ENCODE measurements around the gene GRAMD2B. TPM values are rescaled to one million over a fixed set of nuclear protein-coding genes. Genes with fewer than 3 reads are reported as not detected.
"Not testable (repeated sequence)": the region's sequence is repeated elsewhere in the genome, so short reads cannot be mapped to it uniquely, and the experiment has no call there.

The GRAMD2B gene
- total RNA-seq, 1 donor: 89.8 TPM

GRCh38 chr5:126516133-126516532 is 92.9 kb downstream of the GRAMD2B start:
- Histone ChIP-seq H3K4me2 (ENCODE audit: insufficient read depth, low read length) (no peak overlapping the region), H3K9me3 (ENCODE audit: low read depth, low read length) (no peaks in the 10 kb centered on the region), H2AFZ (ENCODE audit: low read length) (no peak overlapping the region), H3K4me3 (ENCODE audit: insufficient read depth, low read length) (no peak overlapping the region), H4K20me1 (ENCODE audit: insufficient read depth, low read length) (no peaks in the 10 kb centered on the region), H3K27ac (ENCODE audit: low read depth, low read length) (no peak overlapping the region), H3K79me2 (ENCODE audit: insufficient read depth, low read length) (no peaks in the 10 kb centered on the region), H3K4me1 (ENCODE audit: insufficient read depth, low read length) (peaks cover 31% of the 10 kb centered on the region), H3K27me3 (ENCODE audit: insufficient read depth, low read length) (no peaks in the 10 kb centered on the region), H3K36me3 (ENCODE audit: insufficient read depth, low read length) (no peaks in the 10 kb centered on the region)
- TF ChIP-seq, protein P1, sequence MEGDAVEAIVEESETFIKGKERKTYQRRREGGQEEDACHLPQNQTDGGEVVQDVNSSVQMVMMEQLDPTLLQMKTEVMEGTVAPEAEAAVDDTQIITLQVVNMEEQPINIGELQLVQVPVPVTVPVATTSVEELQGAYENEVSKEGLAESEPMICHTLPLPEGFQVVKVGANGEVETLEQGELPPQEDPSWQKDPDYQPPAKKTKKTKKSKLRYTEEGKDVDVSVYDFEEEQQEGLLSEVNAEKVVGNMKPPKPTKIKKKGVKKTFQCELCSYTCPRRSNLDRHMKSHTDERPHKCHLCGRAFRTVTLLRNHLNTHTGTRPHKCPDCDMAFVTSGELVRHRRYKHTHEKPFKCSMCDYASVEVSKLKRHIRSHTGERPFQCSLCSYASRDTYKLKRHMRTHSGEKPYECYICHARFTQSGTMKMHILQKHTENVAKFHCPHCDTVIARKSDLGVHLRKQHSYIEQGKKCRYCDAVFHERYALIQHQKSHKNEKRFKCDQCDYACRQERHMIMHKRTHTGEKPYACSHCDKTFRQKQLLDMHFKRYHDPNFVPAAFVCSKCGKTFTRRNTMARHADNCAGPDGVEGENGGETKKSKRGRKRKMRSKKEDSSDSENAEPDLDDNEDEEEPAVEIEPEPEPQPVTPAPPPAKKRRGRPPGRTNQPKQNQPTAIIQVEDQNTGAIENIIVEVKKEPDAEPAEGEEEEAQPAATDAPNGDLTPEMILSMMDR (IDR thresholded peaks at IDR 0.05; ENCODE audit: extremely low read depth, low read depth, low read length): no peak
- DNase-seq (ENCODE audit: insufficient read length, low spot score, missing footprints): no peak

- Histone ChIP-seq H3K9me3 (ENCODE audit: low read depth, low read length) (no peaks in the 10 kb centered on the region), H2AFZ (ENCODE audit: low read length) (no peak overlapping the region), H3K36me3 (ENCODE audit: insufficient read depth, low read length) (no peaks in the 10 kb centered on the region), H3K4me2 (ENCODE audit: insufficient read depth, low read length) (no peak overlapping the region), H3K27me3 (ENCODE audit: insufficient read depth, low read length) (no peaks in the 10 kb centered on the region), H3K79me2 (ENCODE audit: insufficient read depth, low read length) (no peaks in the 10 kb centered on the region), H4K20me1 (ENCODE audit: insufficient read depth, low read length) (no peaks in the 10 kb centered on the region), H3K4me3 (ENCODE audit: insufficient read depth, low read length) (no peak overlapping the region), H3K27ac (ENCODE audit: low read depth, low read length) (no peak overlapping the region), H3K4me1 (ENCODE audit: insufficient read depth, low read length) (peaks cover 31% of the 10 kb centered on the region)
- DNase-seq (ENCODE audit: insufficient read length, low spot score, missing footprints): no peak
- TF ChIP-seq, protein P1 (IDR thresholded peaks at IDR 0.05; ENCODE audit: extremely low read depth, low read depth, low read length): no peak
Measured at GRCh38 chr5:126516852-126517251, 93.6 kb downstream of the GRAMD2B start.

DNA sequence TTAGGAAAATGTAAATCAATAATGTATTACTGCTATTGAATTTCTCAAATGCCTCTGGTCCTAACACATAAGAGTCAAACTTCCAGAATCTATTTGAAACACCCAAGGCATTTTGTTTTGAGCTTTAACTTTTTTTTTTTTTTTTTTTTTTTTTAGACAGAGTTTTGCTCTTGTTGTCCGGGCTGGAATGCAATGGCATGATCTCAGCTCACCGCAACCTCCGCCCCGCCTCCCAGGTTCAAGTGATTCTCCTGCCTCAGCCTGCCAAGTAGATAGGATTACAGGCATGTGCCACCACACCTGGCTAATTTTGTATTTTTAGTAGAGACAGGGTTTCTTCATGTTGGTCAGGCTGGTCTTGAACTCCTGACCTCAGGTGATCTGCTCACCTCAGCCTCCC is 96.0 kb downstream of the GRAMD2B start:
- not testable (repeated sequence) for H3K79me2 ChIP-seq (ENCODE audit: insufficient read depth, low read length); H2AFZ ChIP-seq (ENCODE audit: low read length)

DNA sequence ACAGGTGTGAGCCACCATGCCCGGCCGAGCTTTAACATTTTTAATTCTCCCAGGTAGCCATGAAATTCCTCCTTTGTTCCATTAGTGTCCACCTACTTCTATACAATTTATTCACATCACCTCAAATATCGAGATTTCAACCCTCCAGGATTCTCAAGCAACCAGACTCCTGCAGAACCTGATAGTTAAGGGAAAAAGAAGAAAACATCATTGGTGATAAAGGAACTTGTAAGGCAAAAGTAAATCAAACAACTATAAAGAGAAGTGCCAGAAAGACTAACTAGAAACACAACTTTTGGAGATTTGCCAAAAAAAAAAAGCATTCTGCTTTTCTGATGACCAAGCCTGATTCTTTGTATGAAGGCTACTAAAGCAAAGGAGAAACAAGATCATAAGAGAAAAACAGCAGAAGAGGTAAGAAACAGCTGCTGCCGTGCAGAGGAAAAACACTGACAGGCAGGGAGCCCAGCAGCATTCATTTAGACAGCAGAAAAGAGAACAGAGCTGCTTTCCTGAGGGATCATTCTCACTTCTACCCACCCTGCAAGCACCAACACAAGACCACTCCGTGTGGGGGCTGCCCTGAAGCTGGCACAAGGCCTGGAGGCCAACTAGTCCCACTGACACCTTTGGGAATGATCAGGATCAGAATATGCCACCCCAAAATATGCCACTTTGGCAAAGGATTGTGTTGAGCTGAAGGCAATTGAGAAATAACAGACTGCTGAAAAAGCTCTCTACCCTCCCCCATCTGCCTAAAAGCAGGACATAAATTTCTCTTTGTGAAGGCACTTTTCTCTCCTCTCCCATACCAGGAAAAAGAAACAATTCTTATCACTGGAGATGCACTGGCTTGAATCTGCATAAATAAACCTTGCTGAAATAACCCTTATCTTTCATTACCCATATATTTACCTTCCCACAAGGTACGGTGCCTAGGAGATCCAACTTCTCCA is 96.7 kb downstream of the GRAMD2B start:
- TF ChIP-seq, protein P1 (IDR thresholded peaks at IDR 0.05; ENCODE audit: extremely low read depth, low read depth, low read length): no peak
- H3K27me3 ChIP-seq (ENCODE audit: insufficient read depth, low read length): no peaks in the 10 kb centered on the region
- no peaks in the 10 kb centered on the region for H3K36me3 ChIP-seq (ENCODE audit: insufficient read depth, low read length)
- H4K20me1 ChIP-seq (ENCODE audit: insufficient read depth, low read length): no peaks in the 10 kb centered on the region
- peak; percentile 36 for DNase-seq (ENCODE audit: insufficient read length, low spot score, missing footprints)
- no peak overlapping the region for H3K4me3 ChIP-seq (ENCODE audit: insufficient read depth, low read length)
- H2AFZ ChIP-seq (ENCODE audit: low read length): peak overlapping the region; percentile 78
- no peak overlapping the region for H3K27ac ChIP-seq (ENCODE audit: low read depth, low read length)
- H3K79me2 ChIP-seq (ENCODE audit: insufficient read depth, low read length): no peaks in the 10 kb centered on the region
- peak overlapping the region; percentile 41 for H3K4me2 ChIP-seq (ENCODE audit: insufficient read depth, low read length)
- H3K9me3 ChIP-seq (ENCODE audit: low read depth, low read length): no peaks in the 10 kb centered on the region
- H3K4me1 ChIP-seq (ENCODE audit: insufficient read depth, low read length): peaks cover 25% of the 10 kb centered on the region

More for the DNA sequence above, 96.0 kb downstream of the GRAMD2B start:
- H3K4me2 ChIP-seq (ENCODE audit: insufficient read depth, low read length); H3K9me3 ChIP-seq (ENCODE audit: low read depth, low read length); H3K27me3 ChIP-seq (ENCODE audit: insufficient read depth, low read length); H3K36me3 ChIP-seq (ENCODE audit: insufficient read depth, low read length); H3K4me3 ChIP-seq (ENCODE audit: insufficient read depth, low read length); H4K20me1 ChIP-seq (ENCODE audit: insufficient read depth, low read length); H3K27ac ChIP-seq (ENCODE audit: low read depth, low read length): not testable (repeated sequence)
- peaks cover 28% of the 10 kb centered on the region for H3K4me1 ChIP-seq (ENCODE audit: insufficient read depth, low read length)
- DNase-seq (ENCODE audit: insufficient read length, low spot score, missing footprints): peak; percentile 50

All from osteoblast (primary cell).